IPS-NIHi7 (cell line): ENCODE results near the gene PSEN2.
"Not testable (repeated sequence)": the region's sequence is repeated elsewhere in the genome, so short reads cannot be mapped to it uniquely, and the experiment has no call there.

Source experiments
- DNase-seq: peaks from one replicate; pipeline ENCODE4 v3.0.0; 2012; ENCODE audit warnings: mixed read lengths; ENCODE audit errors: extremely low spot score

The PSEN2 gene

GRCh38 chr1:226870401-226871279 is at the start of gene PSEN2:
PSEN2 (plus strand) TSS chr1:226870616; CDS start chr1:226881908, 11,292 bp downstream.
- peak; percentile 73 for DNase-seq

- no peak for DNase-seq
Observed at GRCh38 chr1:226820941-226821718, 49.3 kb upstream of the PSEN2 start.

- no peak for DNase-seq
Observed at GRCh38 chr1:226821719-226822085, 48.7 kb upstream of the PSEN2 start.

- no peak for DNase-seq
Observed at GRCh38 chr1:226823643-226824042, 46.8 kb upstream of the PSEN2 start.

- DNase-seq, result no peak
Observed at GRCh38 chr1:226825037-226825745, 45.2 kb upstream of the PSEN2 start.

- DNase-seq, result no peak
Observed at GRCh38 chr1:226825746-226826100, 44.7 kb upstream of the PSEN2 start.

- DNase-seq, result no peak
Observed at GRCh38 chr1:226826479-226827261, 43.7 kb upstream of the PSEN2 start.

GRCh38 chr1:226827458-226827857 is 43.0 kb upstream of the PSEN2 start:
- DNase-seq, result peak; percentile 63

GRCh38 chr1:226827968-226828513 is 42.4 kb upstream of the PSEN2 start:
- DNase-seq, result peak; percentile 97

- no peak for DNase-seq
Observed at GRCh38 chr1:226829105-226829504, 41.3 kb upstream of the PSEN2 start.

- no peak for DNase-seq
Observed at GRCh38 chr1:226831953-226832352, 38.5 kb upstream of the PSEN2 start.

- no peak for DNase-seq
Observed at GRCh38 chr1:226832613-226833012, 37.8 kb upstream of the PSEN2 start.

- not testable (repeated sequence) for DNase-seq
Observed at GRCh38 chr1:226834179-226834578, 36.2 kb upstream of the PSEN2 start.

- not testable (repeated sequence) for DNase-seq
Observed at GRCh38 chr1:226835396-226835795, 35.0 kb upstream of the PSEN2 start.

- not testable (repeated sequence) for DNase-seq
Observed at GRCh38 chr1:226837966-226838365, 32.5 kb upstream of the PSEN2 start.

GRCh38 chr1:226838456-226838855 is 32.0 kb upstream of the PSEN2 start:
- no peak for DNase-seq

- no peak for DNase-seq
Observed at GRCh38 chr1:226845624-226846023, 24.8 kb upstream of the PSEN2 start.

- DNase-seq, result no peak
Observed at GRCh38 chr1:226846786-226847185, 23.6 kb upstream of the PSEN2 start.

- not testable (repeated sequence) for DNase-seq
Observed at GRCh38 chr1:226854548-226854947, 15.9 kb upstream of the PSEN2 start.

GRCh38 chr1:226862890-226863289 is 7.5 kb upstream of the PSEN2 start:
- DNase-seq, result no peak

GRCh38 chr1:226863446-226863845 is 7.0 kb upstream of the PSEN2 start:
- DNase-seq, result peak; percentile 58
